Endothelial cell of hepatic sinusoid (primary cell): ENCODE data around the gene ASCL3.
"Not testable (repeated sequence)": the region's sequence is repeated elsewhere in the genome, so short reads cannot be mapped to it uniquely, and the experiment has no call there.

ENCODE experiments used
- in situ Hi-C: cut with HindIII; loops from 2 replicates; pipeline ENCODE4 v1.10.0; 2017; ENCODE audit warnings: low sequenced_read_pairs

The ASCL3 gene

GRCh38 chr11:8942518-8943066, at the start of gene ASCL3:
Gene ASCL3 (minus strand): TSS chr11:8943016. CDS start chr11:8938161, 4,855 bp downstream.
- in situ Hi-C loops, result no loop called here

GRCh38 chr11:8989453-8989852, 46.6 kb upstream of the ASCL3 start:
- in situ Hi-C loops, result no loop called here

GRCh38 chr11:8988329-8989234, 45.8 kb upstream of the ASCL3 start:
- in situ Hi-C loops, result no loop called here

- in situ Hi-C loops, result no loop called here
Measured at GRCh38 chr11:8987446-8987845, 44.6 kb upstream of the ASCL3 start.

- in situ Hi-C loops, result not testable (repeated sequence)
Measured at GRCh38 chr11:8986772-8987171, 44.0 kb upstream of the ASCL3 start.

GRCh38 chr11:8985462-8985861, 42.6 kb upstream of the ASCL3 start:
- in situ Hi-C loops, result no loop called here

GRCh38 chr11:8983552-8983951, 40.7 kb upstream of the ASCL3 start:
- in situ Hi-C loops, result no loop called here

- in situ Hi-C loops, result no loop called here
Measured at GRCh38 chr11:8980485-8980884, 37.7 kb upstream of the ASCL3 start.

GRCh38 chr11:8979365-8979764, 36.5 kb upstream of the ASCL3 start:
- in situ Hi-C loops, result not testable (repeated sequence)

- in situ Hi-C loops, result no loop called here
Measured at GRCh38 chr11:8973121-8973520, 30.3 kb upstream of the ASCL3 start.

- in situ Hi-C loops, result no loop called here
Measured at GRCh38 chr11:8971924-8972316, 29.1 kb upstream of the ASCL3 start.

- in situ Hi-C loops, result no loop called here
Measured at GRCh38 chr11:8971196-8971923, 28.5 kb upstream of the ASCL3 start.

GRCh38 chr11:8967184-8967583, 24.4 kb upstream of the ASCL3 start:
- in situ Hi-C loops, result no loop called here

GRCh38 chr11:8964324-8965320, 21.8 kb upstream of the ASCL3 start, which contains the start of gene TMEM9B:
Gene TMEM9B (minus strand): TSS chr11:8964442. CDS start chr11:8964313, 129 bp downstream.
- in situ Hi-C loops, result no loop called here

- in situ Hi-C loops, result no loop called here
Measured at GRCh38 chr11:8963569-8964323, 20.9 kb upstream of the ASCL3 start.

GRCh38 chr11:8962841-8963240, 20.0 kb upstream of the ASCL3 start:
- in situ Hi-C loops, result no loop called here

GRCh38 chr11:8961401-8961800, 18.6 kb upstream of the ASCL3 start:
- in situ Hi-C loops, result no loop called here

- in situ Hi-C loops, result no loop called here
Measured at GRCh38 chr11:8959546-8960166, 16.8 kb upstream of the ASCL3 start.

- in situ Hi-C loops, result no loop called here
Measured at GRCh38 chr11:8956860-8957259, 14.0 kb upstream of the ASCL3 start.
